Retina (tissue), 1 donor: ENCODE measurements around the gene CDC27.
"Not testable (repeated sequence)": the region's sequence is repeated elsewhere in the genome, so short reads cannot be mapped to it uniquely, and the experiment has no call there.

Experiments used
- DNase-seq: peaks from one replicate; pipeline ENCODE4 v3.0.0-alpha.2; 2016

Gene CDC27, protein sequence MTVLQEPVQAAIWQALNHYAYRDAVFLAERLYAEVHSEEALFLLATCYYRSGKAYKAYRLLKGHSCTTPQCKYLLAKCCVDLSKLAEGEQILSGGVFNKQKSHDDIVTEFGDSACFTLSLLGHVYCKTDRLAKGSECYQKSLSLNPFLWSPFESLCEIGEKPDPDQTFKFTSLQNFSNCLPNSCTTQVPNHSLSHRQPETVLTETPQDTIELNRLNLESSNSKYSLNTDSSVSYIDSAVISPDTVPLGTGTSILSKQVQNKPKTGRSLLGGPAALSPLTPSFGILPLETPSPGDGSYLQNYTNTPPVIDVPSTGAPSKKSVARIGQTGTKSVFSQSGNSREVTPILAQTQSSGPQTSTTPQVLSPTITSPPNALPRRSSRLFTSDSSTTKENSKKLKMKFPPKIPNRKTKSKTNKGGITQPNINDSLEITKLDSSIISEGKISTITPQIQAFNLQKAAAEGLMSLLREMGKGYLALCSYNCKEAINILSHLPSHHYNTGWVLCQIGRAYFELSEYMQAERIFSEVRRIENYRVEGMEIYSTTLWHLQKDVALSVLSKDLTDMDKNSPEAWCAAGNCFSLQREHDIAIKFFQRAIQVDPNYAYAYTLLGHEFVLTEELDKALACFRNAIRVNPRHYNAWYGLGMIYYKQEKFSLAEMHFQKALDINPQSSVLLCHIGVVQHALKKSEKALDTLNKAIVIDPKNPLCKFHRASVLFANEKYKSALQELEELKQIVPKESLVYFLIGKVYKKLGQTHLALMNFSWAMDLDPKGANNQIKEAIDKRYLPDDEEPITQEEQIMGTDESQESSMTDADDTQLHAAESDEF

DNA sequence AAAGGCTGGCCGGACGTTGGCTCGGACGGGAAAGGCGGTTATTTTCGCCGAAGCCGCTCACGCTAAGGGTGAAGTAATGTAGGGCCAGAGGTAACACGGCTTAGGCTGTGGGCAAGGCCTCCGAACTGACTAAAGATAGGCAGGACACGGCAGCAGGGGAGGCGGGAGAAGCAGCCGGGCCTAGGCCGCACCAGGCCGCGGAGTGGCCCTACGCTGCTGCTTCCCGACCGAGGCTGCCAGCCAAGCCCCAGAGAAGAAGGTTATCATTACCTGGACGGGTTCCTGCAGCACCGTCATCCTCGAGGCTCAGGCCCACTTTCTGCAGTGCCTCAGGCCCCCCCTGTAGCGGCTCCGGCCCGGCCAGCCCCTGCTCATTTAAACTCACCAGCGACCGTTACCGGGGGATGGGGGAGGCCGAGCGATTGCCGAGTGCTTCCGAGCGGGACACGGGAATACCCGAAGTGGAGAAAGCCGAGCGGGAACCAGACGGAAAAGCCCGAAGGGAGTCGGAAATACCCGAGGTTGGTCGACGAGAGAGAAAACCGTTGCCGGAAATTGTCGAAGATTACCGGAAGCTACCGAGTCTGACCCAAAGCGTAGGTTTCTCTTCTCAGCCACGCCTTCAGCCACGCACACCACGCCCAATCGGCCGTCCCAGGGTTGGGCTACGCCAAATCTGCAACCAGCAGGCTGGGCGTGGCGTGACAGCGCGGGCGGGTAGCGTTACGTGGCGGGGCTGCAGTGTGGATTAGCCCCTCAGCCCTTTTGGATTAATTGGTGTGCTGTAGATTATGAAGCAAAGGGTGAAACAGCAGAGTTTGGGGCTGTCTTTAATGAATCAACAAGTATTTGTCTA lies at the start of gene CDC27:
Gene CDC27 (minus strand): TSS at position 420 of the 856 bp plus-strand sequence. CDS start 123 bp downstream, at position 297.
- DNase-seq: peak; percentile 100

DNA sequence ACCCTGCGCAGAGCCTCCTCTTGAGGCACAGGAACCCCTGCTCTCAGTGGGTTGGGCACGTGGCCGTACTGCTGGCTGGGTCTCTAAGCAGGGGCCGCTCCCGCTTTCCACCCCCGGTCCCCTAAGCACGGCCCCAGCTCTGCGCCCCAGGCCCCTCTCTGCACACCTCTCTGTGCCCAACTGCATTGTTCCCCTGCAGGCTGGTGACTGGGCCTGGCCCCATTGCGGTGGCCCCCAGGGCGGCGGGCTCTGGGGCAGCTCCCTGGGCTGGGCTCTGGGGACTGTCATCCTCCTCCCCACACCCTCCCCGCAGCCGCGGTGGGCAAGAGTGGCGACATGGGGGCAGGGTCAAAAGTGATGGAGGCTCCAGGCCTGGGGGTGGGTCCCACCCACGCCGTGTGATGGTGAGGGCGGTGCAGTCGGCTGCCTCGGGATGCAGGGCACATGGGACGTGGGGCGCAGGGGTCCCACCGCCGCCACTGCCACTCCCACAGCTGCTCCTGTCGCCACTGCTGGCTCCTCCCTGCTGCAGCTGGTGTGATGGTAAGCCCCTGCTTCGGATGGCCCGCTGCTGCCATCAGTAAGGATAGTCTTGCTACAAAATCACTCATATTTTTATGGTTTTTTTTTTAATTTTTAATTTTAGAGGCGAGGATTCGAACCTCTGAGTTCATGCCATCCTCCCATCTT lies 49.4 kb upstream of the CDC27 start:
- no peak for DNase-seq

DNA sequence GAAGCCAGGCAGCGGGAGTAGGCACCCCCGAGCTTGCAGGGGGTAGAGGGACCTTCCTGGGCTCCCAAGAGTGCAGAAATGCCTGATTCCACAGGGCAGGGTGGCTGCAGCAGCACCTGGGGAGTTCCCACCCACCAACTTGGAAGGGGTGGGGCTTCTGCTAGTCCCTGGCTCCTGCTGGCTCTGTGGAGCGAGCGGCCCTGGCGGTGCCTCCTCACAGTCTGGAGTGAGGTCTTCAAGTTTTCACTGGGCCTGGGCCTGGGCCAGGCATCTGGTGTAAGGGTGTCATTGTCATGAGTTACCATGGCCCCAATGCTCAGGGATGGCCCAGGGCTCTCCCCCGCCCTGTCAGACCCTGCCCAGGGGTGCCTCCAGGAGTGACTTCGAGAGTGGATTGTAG lies 48.7 kb upstream of the CDC27 start:
- no peak for DNase-seq

DNA sequence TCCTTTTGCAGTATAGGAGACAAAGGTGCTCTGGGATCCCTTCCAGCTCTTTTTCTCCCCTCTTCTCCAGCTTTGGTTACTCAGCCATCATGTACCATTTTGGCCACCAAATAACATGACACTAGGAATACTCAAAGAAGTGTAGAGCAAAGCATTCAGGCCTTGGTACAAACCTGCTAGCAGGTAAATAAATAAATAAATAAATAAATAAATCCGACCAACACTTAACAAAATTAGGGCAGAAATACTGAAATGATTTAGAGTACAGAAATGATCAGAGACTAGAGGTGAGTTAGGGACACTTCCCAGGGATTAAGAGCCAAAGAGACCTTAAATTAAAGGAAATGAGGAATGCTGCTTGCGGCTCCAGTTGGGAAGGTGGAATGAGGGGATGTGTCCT lies 46.8 kb upstream of the CDC27 start:
- no peak for DNase-seq

DNA sequence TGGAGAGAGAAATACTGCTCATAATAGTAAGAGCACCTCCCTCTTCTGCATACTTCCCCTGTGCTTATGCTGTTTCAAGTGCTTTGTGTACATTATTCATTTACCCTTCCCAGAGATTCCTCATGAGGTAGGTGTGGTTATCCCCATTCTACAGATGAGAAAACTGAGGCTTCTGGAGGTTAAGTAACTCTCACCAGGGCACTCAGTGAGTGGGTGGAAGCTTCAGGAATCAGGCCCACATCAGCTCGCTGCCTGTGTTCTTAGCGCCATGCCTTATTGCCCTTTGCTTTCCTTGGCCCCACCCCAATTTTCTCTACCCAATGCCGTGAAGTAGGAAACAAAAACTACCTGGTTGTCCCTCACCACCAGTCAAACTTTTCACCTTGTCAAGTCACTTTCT lies 46.4 kb upstream of the CDC27 start:
- DNase-seq: no peak

DNA sequence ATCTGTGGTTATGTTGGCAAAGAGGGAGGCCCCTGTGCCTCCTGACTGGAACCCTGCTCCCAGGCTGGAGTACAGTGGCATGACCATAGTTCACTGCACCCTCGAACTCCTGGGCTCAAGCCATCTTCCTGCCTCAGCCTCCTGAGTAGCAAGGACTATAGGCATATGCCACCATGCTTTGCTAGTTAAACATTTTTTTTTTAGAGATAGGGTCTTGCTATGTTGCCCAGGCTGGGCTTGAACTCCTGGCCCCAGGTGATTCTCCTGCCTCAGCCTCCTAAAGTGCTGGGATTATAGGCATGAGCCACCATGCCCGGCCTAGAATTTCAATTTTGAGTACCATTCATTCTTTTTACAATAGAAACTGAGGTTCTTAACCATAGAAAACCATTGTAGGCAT lies 43.4 kb upstream of the CDC27 start:
- no peak for DNase-seq

DNA sequence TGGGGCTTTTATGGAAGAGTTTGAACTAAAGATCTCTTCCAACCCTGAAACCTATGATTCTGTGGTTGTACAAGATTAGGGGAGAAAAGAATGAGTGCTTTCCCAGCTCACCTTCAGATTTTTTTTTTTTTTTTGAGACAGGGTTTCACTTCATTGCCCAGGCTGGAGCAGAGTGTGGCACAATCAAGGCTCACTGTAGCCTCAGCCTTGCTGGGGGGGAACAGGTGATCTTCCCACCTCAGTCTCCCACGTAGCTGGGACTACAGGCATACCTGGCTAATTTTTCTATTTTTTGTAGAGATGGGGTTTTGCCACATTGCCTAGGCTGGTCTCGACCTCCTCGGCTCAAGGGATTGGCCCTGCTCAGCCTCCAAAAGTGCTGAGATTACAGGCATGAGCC lies 42.8 kb upstream of the CDC27 start:
- no peak for DNase-seq

DNA sequence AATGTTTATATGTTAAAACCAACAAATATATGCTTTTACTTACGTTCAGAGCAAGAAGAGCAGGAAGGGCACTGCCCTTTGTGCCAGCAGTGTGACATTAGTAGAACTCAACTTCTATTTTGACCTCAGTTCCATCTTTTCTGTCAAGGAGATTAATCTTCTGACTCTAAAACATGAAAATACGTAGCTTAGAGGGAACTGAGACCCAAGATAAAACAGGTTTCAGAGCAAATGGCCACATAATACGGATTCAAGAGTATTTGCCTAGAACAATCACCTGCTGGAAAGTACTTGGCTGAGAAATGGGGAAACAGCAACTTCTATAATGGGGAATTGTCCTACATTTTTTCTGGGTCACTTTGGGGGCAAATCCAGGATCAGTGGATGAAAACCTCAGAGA lies 42.2 kb upstream of the CDC27 start:
- DNase-seq: no peak

DNA sequence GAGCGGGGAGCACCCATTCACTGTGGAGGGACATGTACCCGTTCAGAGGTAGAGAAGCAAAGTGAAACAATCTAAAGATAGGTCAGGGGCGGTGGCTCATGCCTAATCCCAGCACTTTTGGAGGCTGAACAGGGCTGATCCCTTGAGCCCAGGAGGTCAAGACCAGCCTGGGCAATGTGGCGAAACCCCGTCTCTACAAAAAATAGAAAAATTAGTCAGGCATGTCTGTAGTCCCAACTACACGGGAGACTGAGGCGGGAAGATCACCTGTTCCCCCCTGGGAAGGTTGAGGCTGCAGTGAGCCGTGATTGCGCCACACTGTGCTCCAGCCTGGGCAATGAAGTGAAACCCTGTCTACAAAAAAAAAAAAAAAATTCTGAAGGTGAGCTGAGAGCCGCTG lies 41.8 kb upstream of the CDC27 start:
- DNase-seq: no peak

DNA sequence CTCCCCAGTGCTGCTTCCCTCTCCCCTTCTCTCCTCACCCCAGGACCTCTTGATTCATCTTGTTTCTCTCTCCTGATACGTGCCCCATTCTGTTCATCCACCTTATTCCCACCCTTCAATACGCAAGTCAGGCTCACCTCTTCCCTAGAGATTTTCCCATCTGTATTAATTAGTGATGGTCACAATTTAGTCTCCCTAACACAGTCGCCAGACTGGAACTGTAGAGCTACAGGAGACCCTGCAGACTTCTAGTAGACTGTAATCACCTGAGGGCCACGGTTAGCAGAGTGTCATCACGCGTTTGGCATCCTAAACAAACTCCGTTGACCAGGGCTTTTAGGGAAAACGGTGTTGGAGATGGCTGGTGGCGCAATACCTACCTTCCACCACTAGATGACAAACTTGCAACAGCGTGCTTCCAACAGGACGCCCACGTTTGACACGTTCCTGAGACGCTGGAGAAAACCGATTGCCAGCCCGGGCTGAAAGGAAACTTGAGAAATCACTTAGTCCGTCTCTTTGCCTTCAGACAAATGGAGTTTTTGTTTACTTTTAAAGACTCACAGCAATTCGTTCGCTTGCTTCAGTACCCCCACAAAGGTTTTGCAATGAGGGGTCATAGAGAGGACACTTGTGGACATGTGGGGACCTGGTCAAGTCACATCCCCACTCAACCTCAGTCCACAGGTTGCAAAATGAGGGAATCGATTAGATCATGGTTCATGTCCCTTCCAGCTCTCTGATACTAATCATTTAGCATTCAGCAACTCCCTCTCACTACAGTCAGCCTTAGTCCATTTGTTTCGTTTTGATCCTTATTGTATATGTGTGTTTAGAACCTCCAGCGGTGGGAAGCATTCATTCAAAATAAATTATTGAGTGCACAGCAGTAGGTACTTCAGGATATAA lies 40.7 kb upstream of the CDC27 start:
- DNase-seq: peak; percentile 82

DNA sequence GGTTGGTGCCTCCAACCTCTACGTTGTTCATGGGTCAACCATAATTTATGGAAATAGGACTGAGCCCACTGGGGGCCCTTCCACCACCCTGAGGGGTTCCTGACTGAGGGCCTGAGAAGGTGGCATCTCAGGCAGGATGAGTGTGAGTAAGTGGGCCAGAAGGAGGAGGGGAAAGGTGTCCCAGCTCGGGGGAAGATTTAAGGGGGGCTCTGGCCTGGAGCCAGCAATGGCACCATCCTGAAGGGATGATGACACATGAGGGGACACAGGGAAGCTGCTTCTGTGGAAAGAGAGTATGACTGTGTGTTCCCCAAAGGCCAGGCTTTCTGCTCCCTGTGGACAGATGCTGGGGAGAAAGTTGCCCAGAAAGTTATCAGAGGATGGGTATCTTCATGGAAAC lies 38.8 kb upstream of the CDC27 start:
- no peak for DNase-seq

DNA sequence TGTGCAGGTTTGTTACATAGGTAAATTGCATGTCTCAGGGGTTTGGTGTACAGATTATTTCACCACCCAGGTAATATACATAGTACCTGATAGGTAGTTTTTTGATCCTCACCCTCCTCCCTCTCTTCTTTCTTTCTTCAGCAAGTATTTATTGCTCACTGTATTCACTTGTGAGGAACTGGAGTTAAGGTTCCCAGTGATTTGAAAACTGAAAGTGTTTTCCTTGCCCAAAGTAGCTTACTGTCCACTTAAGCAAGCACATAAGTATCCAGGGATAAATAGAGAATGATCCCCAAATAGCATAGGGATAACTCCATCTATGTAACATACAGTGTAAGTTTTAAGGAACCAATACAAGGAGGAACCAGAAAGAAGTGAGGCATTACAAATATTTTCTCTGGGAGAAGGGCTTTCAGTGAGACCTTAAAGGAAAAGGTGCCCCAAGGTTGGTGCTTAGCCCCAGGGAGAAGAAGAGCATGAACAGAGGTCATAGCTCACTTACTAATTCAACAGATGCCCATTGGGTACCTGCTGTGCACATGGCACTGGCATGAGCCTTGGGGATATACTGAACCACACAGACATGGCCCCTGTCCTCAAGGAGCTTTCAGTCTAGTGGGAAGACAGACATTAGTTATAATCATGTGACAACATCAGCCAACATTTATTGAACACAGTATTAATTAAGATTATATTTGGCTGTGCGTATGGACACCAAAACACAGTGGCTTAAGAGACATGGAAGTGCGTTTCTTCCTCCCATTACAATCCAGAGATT lies 37.0 kb upstream of the CDC27 start:
- DNase-seq: no peak

DNA sequence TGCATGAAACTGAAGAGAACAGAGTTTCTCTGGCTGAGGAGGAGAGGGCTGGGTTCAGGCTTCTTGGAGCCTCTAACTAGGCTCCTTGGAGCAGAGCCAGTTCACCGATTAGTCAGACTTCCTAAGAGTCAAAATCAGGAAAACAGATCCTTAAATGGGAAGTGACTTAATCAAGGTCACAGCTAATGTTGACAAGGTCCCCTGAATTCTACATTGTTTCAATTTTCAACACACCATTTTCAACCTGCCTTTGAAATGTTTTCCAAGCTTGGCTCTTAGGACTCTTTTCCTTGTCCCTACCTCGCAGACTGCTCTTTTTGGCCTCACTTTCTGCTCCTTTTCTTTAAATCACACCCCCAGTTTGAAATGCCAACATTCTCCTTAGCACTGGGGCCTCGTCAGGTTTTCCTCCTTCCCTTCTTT lies 36.4 kb upstream of the CDC27 start:
- DNase-seq: no peak

DNA sequence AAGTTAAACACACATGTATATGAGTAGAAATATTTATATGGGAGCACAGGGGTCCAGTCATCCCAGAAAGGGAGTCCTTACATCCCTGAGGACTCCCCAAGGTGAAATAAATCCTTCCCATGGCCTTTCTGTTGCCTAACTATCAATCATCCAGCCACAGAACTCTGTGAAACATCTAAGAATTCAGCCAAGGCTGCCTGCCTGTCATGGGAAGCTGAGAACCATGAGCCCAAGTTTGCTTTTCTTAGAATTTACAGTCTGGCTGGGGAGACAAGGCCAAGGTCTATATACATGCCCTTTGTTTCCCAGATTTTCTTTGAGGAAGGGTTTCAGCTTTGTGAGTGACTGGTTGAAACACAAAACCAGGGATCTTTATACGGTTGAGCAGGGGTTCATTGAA lies 35.9 kb upstream of the CDC27 start:
- DNase-seq: no peak

DNA sequence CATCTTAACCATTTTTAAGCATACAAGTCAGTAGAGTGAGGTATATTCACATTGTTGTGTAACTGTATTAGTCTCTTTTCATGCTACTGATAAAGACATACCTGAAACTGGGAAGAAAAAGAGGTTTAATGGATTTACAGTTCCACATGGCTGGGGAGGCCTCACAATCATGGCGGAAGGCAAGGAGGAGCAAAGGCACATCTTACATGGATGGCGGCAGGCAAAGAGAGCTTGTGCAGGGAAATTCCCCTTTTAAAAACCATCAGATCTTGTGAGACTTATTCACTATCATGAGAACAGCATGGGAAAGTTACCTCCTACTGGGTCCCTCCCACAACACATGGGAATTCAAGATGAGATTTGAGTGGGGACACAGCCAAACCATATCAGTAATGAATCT lies 35.0 kb upstream of the CDC27 start:
- DNase-seq: not testable (repeated sequence)

DNA sequence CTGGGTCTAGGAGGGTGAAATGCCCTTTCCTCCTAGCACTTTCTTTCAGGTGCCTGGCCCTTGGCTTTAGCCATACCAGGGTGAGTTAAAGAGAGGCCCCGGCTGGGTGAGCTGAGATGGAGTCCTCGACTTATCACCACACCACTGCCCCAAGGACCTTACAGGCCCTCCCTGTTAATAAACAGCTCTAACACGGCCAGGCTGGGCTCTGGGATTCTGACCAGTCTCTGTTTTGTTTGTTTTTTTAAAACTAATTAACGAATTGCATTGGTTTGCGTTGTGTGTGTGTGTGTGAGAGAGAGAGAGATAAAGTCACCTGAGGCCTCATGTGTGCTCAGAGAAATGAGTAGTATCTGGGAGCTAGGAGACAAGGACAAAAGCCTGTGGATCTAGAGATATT lies 34.4 kb upstream of the CDC27 start:
- no peak for DNase-seq

DNA sequence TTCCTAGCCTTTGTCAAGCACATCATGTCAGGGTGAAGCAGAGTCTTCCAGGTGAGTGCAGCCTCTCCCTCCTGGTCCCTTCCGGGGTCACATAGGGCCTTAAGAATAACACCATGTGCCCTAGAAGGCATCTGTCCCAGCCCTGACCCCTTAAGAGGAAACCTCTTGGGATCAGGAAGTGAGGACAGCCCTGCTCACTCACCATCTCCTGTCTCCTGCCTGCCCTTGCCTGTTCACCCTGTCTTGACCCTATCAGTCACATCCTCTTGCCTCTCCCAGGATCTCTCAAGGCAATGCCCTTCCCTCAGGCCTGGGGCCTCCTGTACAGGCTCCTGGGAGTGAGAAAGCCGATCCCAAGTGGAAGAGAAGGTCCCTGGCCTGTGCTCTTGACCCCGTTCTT lies 33.9 kb upstream of the CDC27 start:
- no peak for DNase-seq

DNA sequence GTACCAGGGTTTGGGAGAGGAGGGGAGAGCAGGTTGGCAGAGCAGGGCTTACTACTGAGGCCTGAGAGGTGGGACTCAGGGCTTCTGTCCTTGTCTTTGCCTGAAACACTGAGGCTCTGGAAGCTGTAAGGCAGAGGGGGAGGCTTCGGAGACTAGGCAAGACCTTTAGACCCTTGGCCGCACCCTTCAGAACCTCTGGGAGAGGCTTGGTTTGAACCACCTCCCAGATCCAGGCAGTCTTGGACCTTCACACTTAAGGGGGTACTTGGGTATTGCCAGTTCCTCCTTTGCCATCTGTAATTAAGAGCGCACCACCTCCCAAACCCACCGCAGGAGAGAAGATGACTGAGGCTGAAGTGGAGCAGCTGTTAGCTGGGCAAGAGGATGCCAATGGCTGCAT lies 33.0 kb upstream of the CDC27 start:
- DNase-seq: no peak

DNA sequence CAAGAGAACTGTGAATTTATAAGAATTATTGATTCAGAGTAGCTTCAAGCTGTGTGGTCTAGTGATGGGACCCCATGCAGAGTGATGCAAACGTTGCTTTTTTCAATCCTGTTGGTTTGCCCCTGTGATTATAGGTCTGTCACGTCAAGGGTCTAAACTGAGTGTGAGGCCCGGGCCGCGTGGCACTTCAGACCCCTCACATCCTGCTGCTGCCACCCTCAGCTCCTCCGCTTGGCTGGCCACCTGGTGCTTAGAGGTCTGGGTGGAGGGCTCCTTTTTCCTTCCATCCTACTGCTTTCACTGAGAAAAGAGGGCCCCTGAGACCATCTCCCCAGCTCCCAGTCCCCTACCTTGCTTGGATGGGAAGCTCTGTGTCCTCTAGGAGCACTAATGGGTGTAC lies 32.1 kb upstream of the CDC27 start:
- no peak for DNase-seq

DNA sequence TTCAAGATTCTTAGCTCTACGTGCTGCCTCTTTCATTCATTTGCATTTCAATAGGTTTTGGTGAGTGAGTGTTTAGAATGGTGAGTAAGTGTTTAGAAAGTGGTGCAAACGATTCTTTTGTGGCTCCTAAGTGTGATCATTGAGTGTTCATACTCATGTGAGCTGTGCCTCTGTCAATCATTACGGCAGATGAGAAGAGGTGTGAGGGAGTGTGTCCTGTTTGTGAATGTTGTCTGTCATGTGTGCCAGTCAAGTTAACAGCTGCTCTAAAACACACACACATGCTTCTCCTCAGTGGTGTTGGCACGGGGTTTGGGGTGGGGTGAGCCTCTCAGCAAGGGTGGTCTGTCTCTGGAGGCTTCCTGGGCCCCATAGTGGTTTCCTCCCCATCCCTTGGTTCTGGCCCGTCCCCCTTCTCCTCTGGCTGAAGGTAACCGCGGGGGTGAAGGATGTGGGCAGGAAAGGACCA lies 31.5 kb upstream of the CDC27 start:
- DNase-seq: no peak
